OCI-LY1 (cell line): ENCODE measurements around the gene RFPL4A.

Experiments
- H2AFZ ChIP-seq: fragments of 200-600 bp; sonication (generic), shearing (Covaris generic); 2 replicates; pipeline ENCODE4 v1.6.0; 2014; ENCODE audit warnings: antibody characterized with exemption, mild to moderate bottlenecking, low read length
- H3F3A ChIP-seq: fragments of 200-600 bp; sonication (generic), shearing (Covaris generic); 2 replicates; pipeline ENCODE4 v1.6.0; 2014; ENCODE audit warnings: mild to moderate bottlenecking, antibody characterized with exemption, low read length, moderate library complexity; ENCODE audit not compliant: insufficient read depth
- H3K27ac ChIP-seq: fragments of 200-600 bp; sonication (generic); 2 replicates; pipeline ENCODE4 v1.5.1; 2014; ENCODE audit warnings: low read length, mixed run types, mild to moderate bottlenecking, low read depth; ENCODE audit not compliant: poor library complexity, severe bottlenecking
- H3K27me3 ChIP-seq: fragments of 200-600 bp; sonication (generic); 2 replicates; pipeline ENCODE4 v1.6.0; 2014; ENCODE audit warnings: antibody characterized with exemption, mild to moderate bottlenecking, low read length, moderate library complexity; ENCODE audit not compliant: insufficient read depth
- H3K36me3 ChIP-seq: fragments of 200-600 bp; sonication (generic); 2 replicates; pipeline ENCODE4 v1.6.1; 2014; ENCODE audit warnings: mild to moderate bottlenecking, antibody characterized with exemption, low read length, moderate library complexity, mixed read lengths; ENCODE audit not compliant: insufficient read depth
- H3K4me1 ChIP-seq: fragments of 200-600 bp; sonication (generic); 2 replicates; pipeline ENCODE4 v1.5.1; 2014; ENCODE audit warnings: mild to moderate bottlenecking, low read length, moderate library complexity; ENCODE audit not compliant: insufficient read depth, severe bottlenecking
- H3K4me2 ChIP-seq: fragments of 200-600 bp; sonication (generic), shearing (Covaris generic); 2 replicates; pipeline ENCODE4 v1.6.1; 2014; ENCODE audit warnings: low read length
- H3K4me3 ChIP-seq: fragments of 200-600 bp; sonication (generic); 2 replicates; pipeline ENCODE4 v1.5.1; 2014; ENCODE audit warnings: low read length, low read depth, mild to moderate bottlenecking, mixed read lengths; ENCODE audit not compliant: poor library complexity, severe bottlenecking
- H3K79me2 ChIP-seq: fragments of 200-600 bp; shearing (Covaris generic); 2 replicates; pipeline ENCODE4 v1.6.1; 2016; ENCODE audit warnings: mixed run types, low read length, mixed read lengths; ENCODE audit not compliant: insufficient read depth
- H3K9ac ChIP-seq: fragments of 200-600 bp; sonication (generic), shearing (Covaris generic); 2 replicates; pipeline ENCODE4 v1.6.1; 2014; ENCODE audit warnings: mild to moderate bottlenecking, low read length, mixed read lengths
- H3K9me2 ChIP-seq: fragments of 200-600 bp; sonication (generic), shearing (Covaris generic); 2 replicates; pipeline ENCODE4 v1.6.1; 2014; ENCODE audit warnings: low read depth, mild to moderate bottlenecking, low read length, mixed read lengths
- H3K9me3 ChIP-seq: fragments of 200-600 bp; shearing (Covaris generic); 2 replicates; pipeline ENCODE4 v1.6.1; 2014; ENCODE audit warnings: low read length, mixed read lengths
- H4K20me1 ChIP-seq: fragments of 200-600 bp; sonication (generic), shearing (Covaris generic); 2 replicates; pipeline ENCODE4 v1.6.0; 2016; ENCODE audit warnings: mild to moderate bottlenecking, low read length; ENCODE audit not compliant: insufficient read depth
- EZH2 ChIP-seq: fragments of 200-600 bp; sonication (generic), shearing (Covaris generic); IDR thresholded peaks from 2 replicates; pipeline ENCODE4 v1.8.0; 2017; ENCODE audit warnings: borderline replicate concordance, mixed run types, mild to moderate bottlenecking, antibody characterized with exemption, low read length, moderate library complexity, mixed read lengths
- TF ChIP-seq, protein P1 (sequence below): fragments of 200-600 bp; sonication (generic), shearing (Covaris generic); IDR thresholded peaks from 2 replicates; pipeline ENCODE4 v1.5.1; 2017; ENCODE audit warnings: mild to moderate bottlenecking, antibody characterized with exemption, low read length, moderate library complexity, mixed read lengths

RFPL4A gene

GRCh38 chr19:55812449-55812848, 53.6 kb downstream of the RFPL4A start:
- TF ChIP-seq EZH2: no peak
- TF ChIP-seq, protein P1, sequence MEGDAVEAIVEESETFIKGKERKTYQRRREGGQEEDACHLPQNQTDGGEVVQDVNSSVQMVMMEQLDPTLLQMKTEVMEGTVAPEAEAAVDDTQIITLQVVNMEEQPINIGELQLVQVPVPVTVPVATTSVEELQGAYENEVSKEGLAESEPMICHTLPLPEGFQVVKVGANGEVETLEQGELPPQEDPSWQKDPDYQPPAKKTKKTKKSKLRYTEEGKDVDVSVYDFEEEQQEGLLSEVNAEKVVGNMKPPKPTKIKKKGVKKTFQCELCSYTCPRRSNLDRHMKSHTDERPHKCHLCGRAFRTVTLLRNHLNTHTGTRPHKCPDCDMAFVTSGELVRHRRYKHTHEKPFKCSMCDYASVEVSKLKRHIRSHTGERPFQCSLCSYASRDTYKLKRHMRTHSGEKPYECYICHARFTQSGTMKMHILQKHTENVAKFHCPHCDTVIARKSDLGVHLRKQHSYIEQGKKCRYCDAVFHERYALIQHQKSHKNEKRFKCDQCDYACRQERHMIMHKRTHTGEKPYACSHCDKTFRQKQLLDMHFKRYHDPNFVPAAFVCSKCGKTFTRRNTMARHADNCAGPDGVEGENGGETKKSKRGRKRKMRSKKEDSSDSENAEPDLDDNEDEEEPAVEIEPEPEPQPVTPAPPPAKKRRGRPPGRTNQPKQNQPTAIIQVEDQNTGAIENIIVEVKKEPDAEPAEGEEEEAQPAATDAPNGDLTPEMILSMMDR: no peak
- no peaks in the 10 kb centered on the region for H3K36me3 ChIP-seq
- no peaks in the 10 kb centered on the region for H3K27me3 ChIP-seq
- no peaks in the 10 kb centered on the region for H3K9me2 ChIP-seq
- H2AFZ ChIP-seq: no peak overlapping the region
- H3K79me2 ChIP-seq: no peaks in the 10 kb centered on the region
- no peak overlapping the region for H3K9ac ChIP-seq
- H3K4me1 ChIP-seq: peaks cover 2% of the 10 kb centered on the region
- H3K27ac ChIP-seq: no peak overlapping the region
- no peak overlapping the region for H3K4me2 ChIP-seq
- no peaks in the 10 kb centered on the region for H4K20me1 ChIP-seq
- H3K4me3 ChIP-seq: no peak overlapping the region
- no peaks in the 10 kb centered on the region for H3F3A ChIP-seq
- no peaks in the 10 kb centered on the region for H3K9me3 ChIP-seq
